ENCODE data around the gene RNH1.

RNH1 gene

DNA sequence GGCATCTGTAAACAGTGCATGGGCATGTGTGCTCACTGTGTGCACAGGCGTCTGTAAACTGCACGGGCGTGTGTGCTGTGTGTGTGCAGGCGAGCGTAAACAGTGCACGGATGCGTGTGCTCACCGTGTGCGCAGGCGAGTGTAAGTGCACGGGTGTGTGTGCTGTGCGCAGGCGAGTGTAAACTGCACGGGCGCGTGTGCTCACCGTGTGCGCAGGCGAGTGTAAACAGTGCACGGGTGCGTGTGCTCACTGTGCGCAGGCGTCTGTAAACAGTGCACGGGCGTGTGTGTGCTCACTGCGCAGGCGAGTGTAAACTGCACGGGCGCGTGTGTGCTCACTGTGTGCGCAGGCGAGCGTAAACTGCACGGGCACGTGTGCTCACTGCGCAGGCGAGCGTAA is 22.4 kb downstream of the RNH1 start:
- no peaks in the 10 kb centered on the region for H4K20me1 ChIP-seq (ENCODE audit: insufficient read depth, low read length, poor library complexity, severe bottlenecking)
- H3F3A ChIP-seq (ENCODE audit: low read depth), result no peaks in the 10 kb centered on the region
- H3K79me2 ChIP-seq (ENCODE audit: insufficient read depth, low read length), result no peaks in the 10 kb centered on the region
- H3K4me2 ChIP-seq (ENCODE audit: low read depth, low read length, poor library complexity, severe bottlenecking), result no peak overlapping the region
- H3K4me1 ChIP-seq (ENCODE audit: insufficient read depth, low read length, poor library complexity, severe bottlenecking), result no peaks in the 10 kb centered on the region
- H3K4me3 ChIP-seq (ENCODE audit: low read length, poor library complexity, severe bottlenecking), result no peak overlapping the region
- no peaks in the 10 kb centered on the region for H3K36me3 ChIP-seq (ENCODE audit: insufficient read depth, low read length)
- H3K9me3 ChIP-seq (ENCODE audit: insufficient read depth, low read depth, low read length), result no peaks in the 10 kb centered on the region
- H3K27me3 ChIP-seq (ENCODE audit: insufficient read depth, low read length, poor library complexity, severe bottlenecking), result no peaks in the 10 kb centered on the region
- H3K9me2 ChIP-seq (replicated peaks; ENCODE audit: low read depth, low read length), result no peaks in the 10 kb centered on the region
- no peak overlapping the region for H3K9ac ChIP-seq (ENCODE audit: low read depth, low read length, poor library complexity, severe bottlenecking)
- no peak overlapping the region for H2AFZ ChIP-seq (ENCODE audit: low read length)
- TF ChIP-seq EZH2phosphoT487 (IDR thresholded peaks at IDR 0.05; ENCODE audit: borderline replicate concordance), result no peak
- TF ChIP-seq, protein P1, sequence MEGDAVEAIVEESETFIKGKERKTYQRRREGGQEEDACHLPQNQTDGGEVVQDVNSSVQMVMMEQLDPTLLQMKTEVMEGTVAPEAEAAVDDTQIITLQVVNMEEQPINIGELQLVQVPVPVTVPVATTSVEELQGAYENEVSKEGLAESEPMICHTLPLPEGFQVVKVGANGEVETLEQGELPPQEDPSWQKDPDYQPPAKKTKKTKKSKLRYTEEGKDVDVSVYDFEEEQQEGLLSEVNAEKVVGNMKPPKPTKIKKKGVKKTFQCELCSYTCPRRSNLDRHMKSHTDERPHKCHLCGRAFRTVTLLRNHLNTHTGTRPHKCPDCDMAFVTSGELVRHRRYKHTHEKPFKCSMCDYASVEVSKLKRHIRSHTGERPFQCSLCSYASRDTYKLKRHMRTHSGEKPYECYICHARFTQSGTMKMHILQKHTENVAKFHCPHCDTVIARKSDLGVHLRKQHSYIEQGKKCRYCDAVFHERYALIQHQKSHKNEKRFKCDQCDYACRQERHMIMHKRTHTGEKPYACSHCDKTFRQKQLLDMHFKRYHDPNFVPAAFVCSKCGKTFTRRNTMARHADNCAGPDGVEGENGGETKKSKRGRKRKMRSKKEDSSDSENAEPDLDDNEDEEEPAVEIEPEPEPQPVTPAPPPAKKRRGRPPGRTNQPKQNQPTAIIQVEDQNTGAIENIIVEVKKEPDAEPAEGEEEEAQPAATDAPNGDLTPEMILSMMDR (conservative IDR thresholded peaks at IDR 0.05; ENCODE audit: low read length), result no peak

GRCh38 chr11:479311-479710 is 27.7 kb downstream of the RNH1 start:
- Histone ChIP-seq H3K79me2 (ENCODE audit: insufficient read depth, low read length) (no peaks in the 10 kb centered on the region), H3K9me2 (replicated peaks; ENCODE audit: low read depth, low read length) (no peaks in the 10 kb centered on the region), H3K4me2 (ENCODE audit: low read depth, low read length, poor library complexity, severe bottlenecking) (no peak overlapping the region), H3K4me1 (ENCODE audit: insufficient read depth, low read length, poor library complexity, severe bottlenecking) (no peaks in the 10 kb centered on the region), H3K27me3 (ENCODE audit: insufficient read depth, low read length, poor library complexity, severe bottlenecking) (no peaks in the 10 kb centered on the region), H3K4me3 (ENCODE audit: low read length, poor library complexity, severe bottlenecking) (no peak overlapping the region), H2AFZ (ENCODE audit: low read length) (no peak overlapping the region), H4K20me1 (ENCODE audit: insufficient read depth, low read length, poor library complexity, severe bottlenecking) (peaks cover 4% of the 10 kb centered on the region), H3K9ac (ENCODE audit: low read depth, low read length, poor library complexity, severe bottlenecking) (no peak overlapping the region), H3K36me3 (ENCODE audit: insufficient read depth, low read length) (no peaks in the 10 kb centered on the region), H3F3A (ENCODE audit: low read depth) (no peaks in the 10 kb centered on the region), H3K9me3 (ENCODE audit: insufficient read depth, low read depth, low read length) (no peaks in the 10 kb centered on the region)
- no peak for TF ChIP-seq EZH2phosphoT487 (IDR thresholded peaks at IDR 0.05; ENCODE audit: borderline replicate concordance)

DNA sequence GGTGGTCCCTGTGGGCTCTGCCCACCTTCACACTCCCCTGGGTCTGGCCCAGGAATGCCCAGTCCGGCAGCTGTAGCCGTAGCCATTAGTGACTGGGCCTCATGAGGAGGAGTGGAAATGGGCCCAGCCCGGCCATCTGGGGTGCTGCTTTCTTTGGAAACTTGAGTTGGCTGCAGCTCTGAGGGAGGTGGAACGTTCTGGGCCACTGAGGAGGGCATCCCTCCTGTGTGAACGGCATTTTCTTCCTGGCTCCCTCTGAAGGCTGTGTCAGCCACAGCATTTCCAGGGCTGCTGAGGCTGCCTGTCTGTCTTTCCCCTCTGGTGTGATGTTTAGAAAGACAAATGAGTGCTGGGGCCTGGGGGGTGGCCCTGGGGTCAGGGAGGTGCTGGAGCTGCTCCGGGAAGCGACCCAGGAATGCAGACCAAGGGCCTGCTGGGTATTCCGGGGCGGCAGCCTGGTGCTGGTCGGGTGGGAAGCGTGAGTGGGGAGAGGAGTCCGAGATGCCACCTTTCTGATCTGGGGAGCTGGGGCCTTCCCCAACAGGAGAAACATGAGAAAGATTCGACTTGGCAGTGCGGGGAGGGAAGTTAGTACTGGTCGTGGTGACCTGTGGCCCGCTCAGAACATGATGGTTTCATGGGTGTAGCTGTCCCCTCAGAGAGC is 29.9 kb downstream of the RNH1 start:
- TF ChIP-seq, protein P1 (conservative IDR thresholded peaks at IDR 0.05; ENCODE audit: low read length), result no peak
- TF ChIP-seq EZH2phosphoT487 (IDR thresholded peaks at IDR 0.05; ENCODE audit: borderline replicate concordance), result no peak
- no peaks in the 10 kb centered on the region for H3K9me3 ChIP-seq (ENCODE audit: insufficient read depth, low read depth, low read length)
- no peaks in the 10 kb centered on the region for H3K9me2 ChIP-seq (replicated peaks; ENCODE audit: low read depth, low read length)
- no peak overlapping the region for H2AFZ ChIP-seq (ENCODE audit: low read length)
- no peaks in the 10 kb centered on the region for H3K27me3 ChIP-seq (ENCODE audit: insufficient read depth, low read length, poor library complexity, severe bottlenecking)
- no peak overlapping the region for H3K4me3 ChIP-seq (ENCODE audit: low read length, poor library complexity, severe bottlenecking)
- no peaks in the 10 kb centered on the region for H3F3A ChIP-seq (ENCODE audit: low read depth)
- no peaks in the 10 kb centered on the region for H3K36me3 ChIP-seq (ENCODE audit: insufficient read depth, low read length)
- H4K20me1 ChIP-seq (ENCODE audit: insufficient read depth, low read length, poor library complexity, severe bottlenecking), result peaks cover 4% of the 10 kb centered on the region
- H3K9ac ChIP-seq (ENCODE audit: low read depth, low read length, poor library complexity, severe bottlenecking), result no peak overlapping the region
- H3K79me2 ChIP-seq (ENCODE audit: insufficient read depth, low read length), result no peaks in the 10 kb centered on the region
- peaks cover 2% of the 10 kb centered on the region for H3K4me1 ChIP-seq (ENCODE audit: insufficient read depth, low read length, poor library complexity, severe bottlenecking)
- H3K4me2 ChIP-seq (ENCODE audit: low read depth, low read length, poor library complexity, severe bottlenecking), result no peak overlapping the region

DNA sequence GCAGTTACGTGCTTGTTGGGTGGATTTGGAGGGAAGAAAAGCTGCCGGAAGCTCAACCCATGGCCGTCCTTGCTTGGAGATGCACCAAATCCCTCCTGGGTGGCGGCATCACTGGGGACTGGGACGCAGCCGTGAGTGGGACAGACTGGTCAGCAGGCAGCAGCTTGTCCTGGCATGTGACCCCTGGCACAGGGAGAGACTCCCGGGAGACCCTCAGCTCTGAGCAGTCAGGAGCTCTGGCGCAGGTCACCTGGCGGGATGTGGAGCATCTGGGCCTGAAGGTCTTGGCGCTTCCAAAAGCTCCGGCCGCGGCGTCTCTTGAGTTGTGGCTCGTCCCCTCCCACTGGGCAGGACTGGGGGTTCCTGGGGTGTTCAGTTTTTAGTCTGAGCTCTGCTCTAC is 30.6 kb downstream of the RNH1 start:
- Histone ChIP-seq H3K4me1 (ENCODE audit: insufficient read depth, low read length, poor library complexity, severe bottlenecking) (peaks cover 2% of the 10 kb centered on the region), H3K4me3 (ENCODE audit: low read length, poor library complexity, severe bottlenecking) (no peak overlapping the region), H3K27me3 (ENCODE audit: insufficient read depth, low read length, poor library complexity, severe bottlenecking) (no peaks in the 10 kb centered on the region), H4K20me1 (ENCODE audit: insufficient read depth, low read length, poor library complexity, severe bottlenecking) (peaks cover 4% of the 10 kb centered on the region), H3K9me2 (replicated peaks; ENCODE audit: low read depth, low read length) (no peaks in the 10 kb centered on the region), H3K36me3 (ENCODE audit: insufficient read depth, low read length) (no peaks in the 10 kb centered on the region), H2AFZ (ENCODE audit: low read length) (no peak overlapping the region), H3K9ac (ENCODE audit: low read depth, low read length, poor library complexity, severe bottlenecking) (no peak overlapping the region), H3K4me2 (ENCODE audit: low read depth, low read length, poor library complexity, severe bottlenecking) (no peak overlapping the region), H3F3A (ENCODE audit: low read depth) (no peaks in the 10 kb centered on the region), H3K79me2 (ENCODE audit: insufficient read depth, low read length) (no peaks in the 10 kb centered on the region), H3K9me3 (ENCODE audit: insufficient read depth, low read depth, low read length) (no peaks in the 10 kb centered on the region)
- TF ChIP-seq, protein P1 (conservative IDR thresholded peaks at IDR 0.05; ENCODE audit: low read length), result no peak
